ENCODE measurements around the gene SRP68. TPM values are rescaled to one million over a fixed set of nuclear protein-coding genes. Genes with fewer than 3 reads are reported as not detected.

SRP68 gene
- total and polyA plus RNA-seq, 3 donors from 2014 or later = 49.2 to 79.6 (median 53.4) TPM

DNA sequence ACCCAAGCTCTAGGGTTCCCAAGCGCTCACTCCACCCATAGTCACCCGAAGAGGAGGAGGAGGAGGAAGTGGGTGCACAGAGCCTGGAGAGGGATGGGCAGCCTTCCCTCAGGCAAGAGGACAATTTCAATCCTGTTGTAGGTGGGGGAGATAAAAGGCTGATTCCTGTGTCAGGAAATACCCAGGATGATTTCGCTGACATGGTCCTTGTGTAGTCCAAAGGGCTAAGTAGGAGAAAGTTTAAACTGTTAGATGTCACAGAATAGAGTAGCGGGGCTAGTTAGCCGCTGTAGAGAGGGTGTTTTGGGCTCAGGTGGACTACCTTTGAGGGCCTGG is 32.5 kb upstream of the SRP68 start:
- Histone ChIP-seq H3K27me3 (no peaks in the 10 kb centered on the region), H3K9me3 (no peaks in the 10 kb centered on the region), H3K4me3 (peak overlapping the region in 1 of 2 donors; percentile 89), H3K27ac (no peak overlapping the region), H3K4me1 (peaks cover 6% of the 10 kb centered on the region), H3K36me3 (ENCODE audit: low read depth, missing control alignments) (no peaks in the 10 kb centered on the region)
- intact Hi-C loops (cut with DNase I; ENCODE audit: low total_unique reads) = no loop called here
- no peak for DNase-seq
- 54 to 55% methylated on average over 5 of the region's 5 CpGs for WGBS, 2 donors
- TF ChIP-seq POLR2A (IDR thresholded peaks at IDR 0.05) = no peak
- TF ChIP-seq, protein P1, sequence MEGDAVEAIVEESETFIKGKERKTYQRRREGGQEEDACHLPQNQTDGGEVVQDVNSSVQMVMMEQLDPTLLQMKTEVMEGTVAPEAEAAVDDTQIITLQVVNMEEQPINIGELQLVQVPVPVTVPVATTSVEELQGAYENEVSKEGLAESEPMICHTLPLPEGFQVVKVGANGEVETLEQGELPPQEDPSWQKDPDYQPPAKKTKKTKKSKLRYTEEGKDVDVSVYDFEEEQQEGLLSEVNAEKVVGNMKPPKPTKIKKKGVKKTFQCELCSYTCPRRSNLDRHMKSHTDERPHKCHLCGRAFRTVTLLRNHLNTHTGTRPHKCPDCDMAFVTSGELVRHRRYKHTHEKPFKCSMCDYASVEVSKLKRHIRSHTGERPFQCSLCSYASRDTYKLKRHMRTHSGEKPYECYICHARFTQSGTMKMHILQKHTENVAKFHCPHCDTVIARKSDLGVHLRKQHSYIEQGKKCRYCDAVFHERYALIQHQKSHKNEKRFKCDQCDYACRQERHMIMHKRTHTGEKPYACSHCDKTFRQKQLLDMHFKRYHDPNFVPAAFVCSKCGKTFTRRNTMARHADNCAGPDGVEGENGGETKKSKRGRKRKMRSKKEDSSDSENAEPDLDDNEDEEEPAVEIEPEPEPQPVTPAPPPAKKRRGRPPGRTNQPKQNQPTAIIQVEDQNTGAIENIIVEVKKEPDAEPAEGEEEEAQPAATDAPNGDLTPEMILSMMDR (IDR thresholded peaks at IDR 0.05) = no peak

DNA sequence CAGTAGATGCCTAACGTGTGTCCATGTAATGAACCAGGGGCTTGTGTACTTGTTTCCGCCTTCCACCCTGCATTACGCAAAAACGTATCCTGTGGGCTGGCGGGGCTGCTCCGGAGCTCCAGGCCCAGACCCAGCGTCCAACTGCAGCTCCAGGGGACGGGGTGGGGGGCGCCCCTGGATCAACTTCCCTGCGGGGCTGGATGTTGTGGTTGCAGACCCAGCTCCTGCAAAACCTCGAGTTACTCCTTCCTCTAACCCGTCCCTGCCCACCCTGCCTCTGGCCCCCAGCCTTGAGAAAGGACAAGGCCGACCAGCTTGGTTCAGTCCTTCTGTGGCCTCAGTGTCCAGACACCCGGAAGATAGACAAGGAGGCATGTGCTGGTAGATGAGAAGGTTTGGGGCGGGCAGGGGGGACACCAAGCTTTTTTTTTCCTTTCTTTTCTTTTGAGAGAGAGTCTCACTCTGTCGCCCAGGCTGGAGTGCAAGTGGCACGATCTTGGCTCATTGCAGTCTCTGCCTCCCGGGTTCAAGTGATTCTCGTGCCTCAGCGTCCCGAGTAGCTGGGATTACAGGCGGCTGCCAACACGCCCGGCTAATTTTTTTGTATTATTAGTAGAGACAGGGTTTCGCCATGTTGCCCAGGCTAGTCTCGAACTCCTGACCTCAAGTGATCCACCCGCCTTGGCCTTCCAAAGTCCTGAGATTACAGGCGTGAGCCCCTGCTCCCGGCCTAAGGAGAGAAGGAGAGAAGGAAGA is 32.0 kb upstream of the SRP68 start:
- intact Hi-C loops (cut with DNase I; ENCODE audit: low total_unique reads) = no loop called here
- Histone ChIP-seq H3K27me3 (no peaks in the 10 kb centered on the region), H3K4me1 (peaks cover 6% of the 10 kb centered on the region), H3K4me3 (peak overlapping the region; percentile 89 to 94), H3K27ac (peak overlapping the region; percentile 81 to 83), H3K36me3 (ENCODE audit: low read depth, missing control alignments) (no peaks in the 10 kb centered on the region), H3K9me3 (no peaks in the 10 kb centered on the region)
- WGBS, 2 donors = 67 to 69% methylated on average over 26 to 29 of the region's 29 CpGs
- TF ChIP-seq POLR2A (IDR thresholded peaks at IDR 0.05) = no peak
- TF ChIP-seq, protein P1 (IDR thresholded peaks at IDR 0.05) = no peak
- no peak for DNase-seq

- H3K27me3 ChIP-seq = no peaks in the 10 kb centered on the region
- peak within 1 kb of the TSS; percentile 81 to 83 for H3K27ac ChIP-seq
- intact Hi-C loops (cut with DNase I; ENCODE audit: low total_unique reads) = no loop called here
- no peaks in the 10 kb centered on the region for H3K36me3 ChIP-seq (ENCODE audit: low read depth, missing control alignments)
- H3K9me3 ChIP-seq = no peaks in the 10 kb centered on the region
- 3 to 6% methylated on average over 44 to 55 of the region's 55 CpGs for WGBS, 2 donors
- H3K4me1 ChIP-seq = peaks cover 6% of the 10 kb centered on the region
- DNase-seq = peak; percentile 94
- peak within 1 kb of the TSS; percentile 89 to 94 for H3K4me3 ChIP-seq
- no peak for TF ChIP-seq POLR2A (IDR thresholded peaks at IDR 0.05)
- TF ChIP-seq, protein P1 (IDR thresholded peaks at IDR 0.05) = no peak
Observed at GRCh38 chr17:76103274-76104139, 31.2 kb upstream of the SRP68 start, which contains the start of gene EXOC7. Gene EXOC7, minus strand, starts transcription at chr17:76103787. Its CDS starts 95 bp downstream, at chr17:76103692.

DNA sequence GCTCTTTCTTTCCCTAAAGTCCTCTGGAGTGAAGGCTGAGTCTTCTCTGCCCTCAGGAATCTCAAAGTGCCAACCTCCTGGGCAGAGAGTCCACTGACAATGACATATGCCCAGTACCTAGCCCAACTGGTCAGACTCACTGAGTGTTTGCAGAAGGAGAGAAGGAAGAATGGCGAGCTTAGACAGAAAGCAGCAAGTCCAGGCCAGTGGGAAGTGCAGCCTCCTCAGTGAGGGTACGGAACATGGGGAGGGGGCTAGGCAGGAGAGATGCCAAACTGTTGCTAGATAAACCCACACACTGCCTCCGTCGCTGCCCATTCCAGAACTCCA is 30.6 kb upstream of the SRP68 start:
- no peaks in the 10 kb centered on the region for H3K36me3 ChIP-seq (ENCODE audit: low read depth, missing control alignments)
- H3K9me3 ChIP-seq = no peaks in the 10 kb centered on the region
- no peaks in the 10 kb centered on the region for H3K27me3 ChIP-seq
- no peak for DNase-seq
- intact Hi-C loops (cut with DNase I; ENCODE audit: low total_unique reads) = no loop called here
- TF ChIP-seq POLR2A (IDR thresholded peaks at IDR 0.05) = no peak
- TF ChIP-seq, protein P1 (IDR thresholded peaks at IDR 0.05) = no peak
- H3K27ac ChIP-seq = peak overlapping the region; percentile 81 to 83
- peaks cover 6% of the 10 kb centered on the region for H3K4me1 ChIP-seq
- 0 to 2% methylated on average over 2 to 4 of the region's 4 CpGs for WGBS, 2 donors
- H3K4me3 ChIP-seq = peak overlapping the region; percentile 89 to 94

Measured in testis (tissue), 3 donors.